GM21423 (cell line): Measurements from ENCODE around the gene EIF4H.
"Not testable (repeated sequence)": the region's sequence is repeated elsewhere in the genome, so short reads cannot be mapped to it uniquely, and the experiment has no call there.

ENCODE experiments used
- ATAC-seq: cut with Tn5 transposase; IDR thresholded peaks from one replicate; pipeline ENCODE4 v1.9.1; 2021; ENCODE audit warnings: mild to moderate bottlenecking, moderate library complexity; ENCODE audit not compliant: unreplicated experiment

Gene EIF4H

GRCh38 chr7:74223711-74224510 lies 49.8 kb downstream of the EIF4H start:
- no peak for ATAC-seq

- ATAC-seq, result no peak
Measured at GRCh38 chr7:74224511-74224832, 50.3 kb downstream of the EIF4H start.

- not testable (repeated sequence) for ATAC-seq
Measured at GRCh38 chr7:74224907-74225306, 50.8 kb downstream of the EIF4H start.

- no peak for ATAC-seq
Measured at GRCh38 chr7:74225400-74225799, 51.2 kb downstream of the EIF4H start.

GRCh38 chr7:74226633-74227032 lies 52.5 kb downstream of the EIF4H start:
- ATAC-seq, result no peak

GRCh38 chr7:74228951-74229900 lies 55.1 kb downstream of the EIF4H start:
- no peak for ATAC-seq

- no peak for ATAC-seq
Measured at GRCh38 chr7:74230446-74231231, 56.5 kb downstream of the EIF4H start.

- peak; percentile 68 for ATAC-seq
Measured at GRCh38 chr7:74231232-74231590, 57.1 kb downstream of the EIF4H start.

DNA sequence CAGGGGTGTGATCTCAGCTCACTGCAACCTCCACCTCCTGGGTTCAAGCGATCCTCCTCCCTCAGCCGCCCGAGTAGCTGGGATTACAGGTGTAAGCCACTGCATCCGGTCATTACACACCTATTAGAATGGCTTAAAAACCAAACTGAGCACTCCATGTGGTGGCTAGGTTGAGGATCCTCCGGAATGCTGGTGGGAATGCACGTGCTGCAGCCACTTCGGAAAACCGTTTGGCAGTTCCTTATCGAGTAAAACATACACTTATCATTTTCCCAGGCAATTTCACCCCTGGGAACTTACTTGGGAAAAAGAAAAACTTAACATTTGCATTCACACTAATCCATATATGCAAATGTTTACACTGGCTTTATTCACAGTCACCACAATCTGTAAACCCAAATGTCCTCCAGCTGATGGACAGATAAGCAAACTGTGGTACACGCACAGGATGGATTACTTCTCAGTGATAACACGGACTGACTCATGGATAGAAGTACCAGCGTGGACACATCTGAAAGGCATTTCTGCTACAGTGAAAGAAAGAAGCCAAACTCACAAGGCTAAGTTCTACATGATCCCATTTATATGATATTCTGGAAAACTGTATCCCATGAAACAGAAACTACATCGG lies 59.6 kb downstream of the EIF4H start:
- ATAC-seq, result no peak

DNA sequence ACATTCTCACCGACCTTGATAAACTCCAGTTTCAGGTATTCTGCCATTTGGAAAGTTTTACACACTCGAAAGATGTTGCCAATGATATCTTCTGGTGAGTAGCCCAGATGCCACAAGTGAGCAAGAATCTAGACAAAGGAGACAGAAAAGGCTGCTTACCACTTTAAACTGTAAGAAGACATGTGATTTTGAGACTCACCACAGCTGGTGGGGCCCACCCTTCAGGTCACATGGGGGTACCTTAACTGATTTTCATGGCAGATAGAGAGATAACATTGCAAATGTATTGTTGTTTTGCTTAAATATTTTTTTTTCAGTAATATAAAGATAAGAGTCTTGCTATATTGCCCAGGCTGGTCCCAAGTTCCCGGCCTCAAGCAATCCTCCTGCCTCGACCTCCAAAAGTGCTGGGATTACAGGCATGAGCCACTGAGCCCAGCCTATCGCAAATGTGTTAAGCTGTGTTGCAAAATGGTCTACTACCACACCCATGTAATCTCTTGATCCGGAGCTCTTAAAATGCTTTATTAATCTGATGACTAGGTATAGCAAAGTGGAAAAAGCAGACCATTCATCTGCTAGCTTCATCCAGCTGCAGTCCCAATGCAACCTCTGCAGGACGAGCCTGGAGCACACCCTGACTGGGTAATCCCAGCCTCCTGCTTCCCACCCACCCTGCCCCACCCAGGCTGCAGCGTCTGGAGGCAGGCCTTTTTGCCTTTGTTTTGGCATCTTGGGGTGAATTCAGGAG lies 61.5 kb downstream of the EIF4H start:
- no peak for ATAC-seq

DNA sequence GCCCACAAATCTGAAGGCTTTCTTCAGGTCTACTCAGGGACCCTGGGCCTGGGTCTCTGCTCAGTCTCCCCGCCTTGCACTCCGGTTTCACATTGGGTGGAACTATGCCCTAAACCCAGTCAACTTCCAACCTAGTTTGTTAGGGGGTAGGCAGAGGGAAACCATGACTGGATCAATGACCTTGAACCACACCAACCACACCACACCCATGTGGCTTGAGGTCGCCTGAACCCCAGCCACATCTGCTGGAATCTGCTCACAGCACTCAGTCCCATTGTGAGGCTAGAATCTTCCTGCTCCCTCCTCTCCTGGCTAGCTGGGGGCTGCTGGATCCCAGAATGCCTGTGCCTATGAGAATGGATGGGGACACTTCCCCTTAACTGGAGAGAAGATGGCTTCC lies 62.1 kb downstream of the EIF4H start:
- ATAC-seq, result no peak

DNA sequence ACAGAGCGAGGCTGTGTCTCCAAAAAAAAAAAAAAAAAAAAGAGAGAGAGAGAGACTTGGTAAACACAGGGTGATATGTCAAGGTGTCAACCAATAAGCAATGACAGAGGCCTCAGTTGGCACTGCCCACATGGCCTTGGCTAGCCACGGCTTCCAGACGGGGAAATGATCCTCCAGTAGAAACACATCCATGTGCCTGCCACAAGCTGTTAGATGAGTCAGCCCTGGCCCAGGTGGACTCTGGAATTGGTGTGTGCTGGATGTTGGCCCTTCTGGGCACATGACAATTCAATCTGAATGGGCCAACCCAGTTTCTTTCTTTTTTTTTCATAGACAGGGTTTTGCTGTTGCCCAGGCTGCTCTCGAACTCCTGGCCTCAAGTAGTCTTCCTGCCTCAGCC lies 66.3 kb downstream of the EIF4H start:
- no peak for ATAC-seq

- ATAC-seq, result no peak
Measured at GRCh38 chr7:74242122-74242443, 67.9 kb downstream of the EIF4H start.

DNA sequence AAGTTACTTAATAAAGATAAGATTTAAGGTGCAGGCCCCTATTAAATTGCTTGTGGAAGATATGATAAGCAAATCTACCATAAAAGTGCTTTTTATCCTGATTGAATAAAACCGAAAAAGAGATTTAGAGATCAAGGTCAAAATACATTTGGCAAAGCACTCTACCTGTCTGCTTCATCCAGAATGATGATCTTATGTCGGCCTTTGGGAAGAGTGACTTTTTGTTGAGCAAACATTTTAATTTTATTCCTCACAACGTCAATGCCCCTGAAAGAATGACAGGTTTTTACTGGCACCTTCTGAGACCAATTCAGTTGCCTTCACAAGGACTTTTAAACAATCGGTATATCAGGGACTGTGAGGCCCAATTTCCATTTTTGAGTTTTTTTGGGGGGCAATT lies 72.3 kb downstream of the EIF4H start:
- ATAC-seq, result no peak
